Activated T-helper 1 cell treated with anti-CD3 and anti-CD28 coated beads, Interleukin-12 subunit alpha, Interleukin-12 subunit beta, Interleukin-2, Interleukin-4 antibody, amounts not matched to agents 30 ng/mL and 10 ng/mL and 1 ng/mL, durations not matched to agents 14 hours and 24 hours and 36 hours (primary cell): ENCODE results near the gene PACSIN1. TPM values are rescaled to one million over a fixed set of nuclear protein-coding genes. Genes with fewer than 3 reads are reported as not detected.

Experiments used
- DNase-seq: peaks from one replicate; pipeline ENCODE4 v3.0.0; 2021; ENCODE audit warnings: low spot score
- H3K27ac Mint-ChIP-seq: one replicate; pipeline ENCODE4 v1.8.0; 2021; ENCODE audit warnings: mild to moderate bottlenecking, mixed read lengths
- H3K27me3 Mint-ChIP-seq: one replicate; pipeline ENCODE4 v1.8.0; 2022; ENCODE audit warnings: mild to moderate bottlenecking, moderate library complexity, mixed read lengths; ENCODE audit not compliant: insufficient read depth
- H3K36me3 Mint-ChIP-seq: one replicate; pipeline ENCODE4 v1.8.0; 2021; ENCODE audit warnings: low read depth, mixed read lengths
- H3K4me1 Mint-ChIP-seq: one replicate; pipeline ENCODE4 v1.8.0; 2021; ENCODE audit warnings: low read depth, mixed read lengths
- H3K4me3 Mint-ChIP-seq: one replicate; pipeline ENCODE4 v1.8.0; 2021; ENCODE audit warnings: mild to moderate bottlenecking, moderate library complexity, mixed read lengths
- H3K9me3 Mint-ChIP-seq: one replicate; pipeline ENCODE4 v1.8.0; 2021; ENCODE audit warnings: mixed read lengths
- intact Hi-C: fragments of 100-400 bp; cut with micrococcal nuclease; formaldehyde crosslinking; loops from one replicate; pipeline ENCODE4 v1.15.1; 2024
- total RNA-seq: library from RNA; stranded (reverse); gene quantifications from 2 replicates; pipeline ENCODE4 v1.2.3, GENCODE V29; 2022

PACSIN1 gene
- total RNA-seq, 1 donor from 2014 or later, result not detected

- no peaks in the 10 kb centered on the region for H3K4me1 Mint-ChIP-seq
- DNase-seq, result no peak
- no peaks in the 10 kb centered on the region for H3K36me3 Mint-ChIP-seq
- H3K4me3 Mint-ChIP-seq, result no peak overlapping the region
- peaks cover 5% of the 10 kb centered on the region for H3K27me3 Mint-ChIP-seq
- no peak overlapping the region for H3K27ac Mint-ChIP-seq
- intact Hi-C loops, result no loop called here
- no peaks in the 10 kb centered on the region for H3K9me3 Mint-ChIP-seq
These were observed 101.1 kb downstream of the PACSIN1 start for GRCh38 chr6:34566830-34567546.

- Mint-ChIP-seq H3K4me3 (no peak overlapping the region), H3K27me3 (peaks cover 5% of the 10 kb centered on the region), H3K4me1 (no peaks in the 10 kb centered on the region), H3K36me3 (no peaks in the 10 kb centered on the region), H3K9me3 (no peaks in the 10 kb centered on the region), H3K27ac (no peak overlapping the region)
- no peak for DNase-seq
- intact Hi-C loops, result no loop called here
These were observed 102.7 kb downstream of the PACSIN1 start for GRCh38 chr6:34568341-34569201.

DNA sequence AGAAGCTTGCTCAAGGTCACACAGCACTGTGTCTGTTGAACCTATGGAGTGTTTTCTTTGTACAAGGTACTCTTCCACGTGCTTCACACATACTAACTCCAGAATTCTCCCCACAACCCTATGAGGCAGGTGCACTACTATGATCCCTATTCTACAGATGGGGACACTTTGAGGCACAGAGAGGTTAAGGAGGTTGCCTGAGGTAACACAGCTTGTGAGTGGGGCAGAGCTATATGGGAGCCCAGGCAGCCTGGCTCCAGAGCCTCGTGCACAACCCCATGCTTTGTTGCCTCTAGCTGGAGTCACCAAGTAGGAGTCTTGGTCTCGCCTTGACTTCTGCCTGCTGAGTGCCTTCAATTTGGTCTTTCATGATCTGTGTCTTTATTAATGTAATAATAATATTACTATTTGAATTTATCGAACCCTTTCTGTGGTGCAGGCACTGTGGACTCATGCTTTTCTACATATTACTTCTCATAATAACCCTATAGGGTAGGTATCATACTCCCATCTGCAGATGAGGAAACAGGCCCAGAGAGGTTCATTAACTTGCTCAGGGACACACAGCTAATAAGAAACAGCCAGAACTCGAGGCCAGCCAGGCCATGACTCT is 103.6 kb downstream of the PACSIN1 start:
- Mint-ChIP-seq H3K27me3 (peaks cover 2% of the 10 kb centered on the region), H3K4me3 (no peak overlapping the region), H3K27ac (no peak overlapping the region), H3K9me3 (no peaks in the 10 kb centered on the region), H3K4me1 (no peaks in the 10 kb centered on the region), H3K36me3 (no peaks in the 10 kb centered on the region)
- intact Hi-C loops, result no loop called here
- DNase-seq, result no peak

- H3K27me3 Mint-ChIP-seq, result peaks cover 2% of the 10 kb centered on the region
- no peak overlapping the region for H3K4me3 Mint-ChIP-seq
- intact Hi-C loops, result no loop called here
- H3K27ac Mint-ChIP-seq, result no peak overlapping the region
- DNase-seq, result no peak
- no peaks in the 10 kb centered on the region for H3K9me3 Mint-ChIP-seq
- no peaks in the 10 kb centered on the region for H3K36me3 Mint-ChIP-seq
- H3K4me1 Mint-ChIP-seq, result no peaks in the 10 kb centered on the region
These were observed 104.4 kb downstream of the PACSIN1 start for GRCh38 chr6:34570066-34570833.

DNA sequence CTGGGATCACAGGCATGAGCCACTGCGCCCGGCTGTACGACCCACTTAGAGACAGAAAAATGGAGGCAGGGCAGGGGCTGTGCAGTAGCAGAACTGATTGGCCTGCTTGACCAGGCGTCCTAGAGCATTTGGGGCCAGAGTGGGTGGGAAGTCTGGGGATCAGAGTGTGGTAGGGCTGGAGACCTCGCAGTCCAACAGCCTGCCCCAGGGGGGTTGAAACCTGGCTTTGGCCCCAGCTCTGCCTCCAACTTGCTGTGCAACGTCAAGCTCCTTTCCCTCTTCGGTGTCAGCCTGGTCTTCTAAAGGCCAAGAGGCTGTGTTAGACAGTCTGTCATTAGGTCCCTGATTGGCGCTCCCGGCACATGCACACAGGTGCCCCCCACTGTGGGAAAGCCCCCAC is 105.5 kb downstream of the PACSIN1 start:
- Mint-ChIP-seq H3K9me3 (no peaks in the 10 kb centered on the region), H3K4me1 (no peaks in the 10 kb centered on the region), H3K27me3 (peaks cover 2% of the 10 kb centered on the region), H3K4me3 (no peak overlapping the region), H3K27ac (no peak overlapping the region), H3K36me3 (no peaks in the 10 kb centered on the region)
- DNase-seq, result no peak
- intact Hi-C loops, result no loop called here

DNA sequence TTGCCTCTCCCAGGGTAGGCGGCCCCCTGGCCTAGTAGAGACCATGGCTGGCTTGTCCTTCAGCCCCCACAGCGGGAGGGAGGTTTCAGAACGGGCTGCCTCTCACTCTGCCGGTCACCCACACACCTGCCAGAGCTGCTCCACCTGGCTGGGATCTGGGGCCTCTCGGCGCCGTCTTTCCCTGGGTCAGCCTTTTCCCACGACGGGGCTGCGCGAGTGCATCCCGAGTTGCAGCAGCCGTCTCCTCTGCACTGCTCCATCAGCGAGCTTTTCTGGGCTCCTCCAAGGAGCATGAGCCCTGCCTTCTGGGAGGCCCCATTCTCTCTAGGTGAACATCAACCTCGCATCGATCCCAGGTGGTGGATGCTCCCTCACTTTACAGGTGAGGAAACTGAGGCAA is 106.1 kb downstream of the PACSIN1 start:
- no peak overlapping the region for H3K4me3 Mint-ChIP-seq
- no peaks in the 10 kb centered on the region for H3K36me3 Mint-ChIP-seq
- no peaks in the 10 kb centered on the region for H3K4me1 Mint-ChIP-seq
- intact Hi-C loops, result no loop called here
- no peak overlapping the region for H3K27ac Mint-ChIP-seq
- no peak for DNase-seq
- H3K27me3 Mint-ChIP-seq, result peaks cover 2% of the 10 kb centered on the region
- no peaks in the 10 kb centered on the region for H3K9me3 Mint-ChIP-seq

- intact Hi-C loops, result no loop called here
- Mint-ChIP-seq H3K27me3 (peaks cover 2% of the 10 kb centered on the region), H3K4me3 (no peak overlapping the region), H3K27ac (no peak overlapping the region), H3K4me1 (no peaks in the 10 kb centered on the region), H3K36me3 (no peaks in the 10 kb centered on the region), H3K9me3 (no peaks in the 10 kb centered on the region)
- no peak for DNase-seq
These were observed 106.7 kb downstream of the PACSIN1 start for GRCh38 chr6:34572585-34572984.

DNA sequence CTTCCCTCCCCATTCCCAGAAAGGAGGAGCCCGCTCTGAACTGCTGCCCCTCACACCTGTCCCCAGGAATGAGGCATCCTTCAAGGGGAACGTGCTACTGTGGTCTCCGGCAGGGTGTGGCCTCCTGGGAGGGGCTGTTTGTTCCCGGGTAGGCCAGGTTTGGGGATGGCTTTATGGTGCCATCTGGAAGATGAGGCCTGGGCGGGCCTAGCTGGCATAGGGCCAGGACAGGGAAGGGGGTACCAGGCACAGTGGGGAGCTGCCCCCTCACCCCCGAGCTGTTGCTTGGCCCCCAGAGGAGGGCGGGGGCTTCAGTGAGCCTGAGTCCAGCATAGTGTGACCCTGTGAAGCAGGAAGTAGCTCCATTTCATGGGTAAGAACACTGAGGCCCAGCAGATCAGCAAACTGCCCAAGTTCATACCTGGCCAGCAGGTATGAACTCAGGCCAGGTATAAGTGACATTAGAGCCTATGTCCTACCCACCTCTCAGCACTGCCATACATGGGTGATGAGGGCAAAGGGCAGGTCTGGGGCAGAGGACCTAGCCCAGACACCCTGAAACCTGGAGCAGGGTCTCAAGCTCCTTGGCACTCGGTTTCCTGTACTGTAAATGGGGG is 107.8 kb downstream of the PACSIN1 start:
- Mint-ChIP-seq H3K4me3 (no peak overlapping the region), H3K4me1 (no peaks in the 10 kb centered on the region), H3K36me3 (no peaks in the 10 kb centered on the region), H3K27me3 (peaks cover 2% of the 10 kb centered on the region), H3K9me3 (no peaks in the 10 kb centered on the region), H3K27ac (no peak overlapping the region)
- intact Hi-C loops, result no loop called here
- no peak for DNase-seq

DNA sequence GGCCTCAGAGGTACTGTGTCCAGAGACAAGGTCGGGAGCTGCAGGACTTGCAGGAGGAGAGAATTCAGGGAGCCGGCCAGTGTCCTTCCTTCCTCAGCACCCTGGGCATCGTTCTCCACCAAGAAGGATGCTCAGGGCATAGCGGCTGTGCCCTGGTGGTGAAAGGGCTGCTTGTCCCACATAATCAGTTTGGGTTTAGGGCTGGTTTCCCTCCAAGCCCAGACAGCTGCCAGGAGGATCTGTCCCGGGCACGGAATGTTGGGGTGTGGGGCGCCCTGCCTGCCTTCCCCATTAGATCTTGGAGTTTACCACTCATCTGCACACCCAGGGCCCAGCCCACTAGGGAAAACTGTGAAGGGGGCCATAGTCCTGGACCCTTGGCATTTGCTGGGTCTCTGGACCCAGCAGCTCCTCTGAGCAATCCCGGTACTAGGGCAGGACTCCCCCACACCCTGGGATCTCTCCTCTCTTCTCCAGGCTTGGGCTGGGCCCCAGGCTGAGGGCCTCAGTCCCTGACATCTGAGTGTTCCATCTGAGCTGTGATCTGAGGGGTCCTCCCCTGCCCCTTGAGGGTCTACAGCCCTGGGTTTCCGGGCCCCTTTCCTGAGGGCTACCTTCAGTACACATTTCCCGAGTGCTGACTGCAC is 108.9 kb downstream of the PACSIN1 start:
- H3K36me3 Mint-ChIP-seq, result no peaks in the 10 kb centered on the region
- H3K9me3 Mint-ChIP-seq, result no peaks in the 10 kb centered on the region
- intact Hi-C loops, result no loop called here
- no peak overlapping the region for H3K27ac Mint-ChIP-seq
- no peak for DNase-seq
- H3K4me3 Mint-ChIP-seq, result no peak overlapping the region
- peaks cover 2% of the 10 kb centered on the region for H3K27me3 Mint-ChIP-seq
- no peaks in the 10 kb centered on the region for H3K4me1 Mint-ChIP-seq

DNA sequence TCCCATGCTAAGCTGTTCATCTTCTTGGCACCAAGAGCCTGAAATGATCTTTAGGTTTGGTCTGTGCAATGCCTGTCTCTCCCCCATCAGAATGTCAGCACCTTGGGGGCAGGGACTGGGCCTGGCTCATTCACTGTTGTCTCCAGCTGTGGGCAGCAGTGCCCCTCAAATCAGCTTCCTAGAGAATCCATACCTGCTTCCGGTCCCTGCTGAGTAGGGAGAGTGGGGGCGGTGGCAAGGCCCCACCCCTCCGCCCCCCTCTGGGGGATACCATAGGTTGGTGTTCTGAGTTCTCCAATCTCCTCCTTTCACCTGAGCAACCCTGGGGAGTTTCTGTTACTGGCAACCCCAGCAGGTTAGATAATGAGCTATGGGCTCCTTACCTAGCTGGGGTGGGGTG is 109.5 kb downstream of the PACSIN1 start:
- peaks cover under 1% of the 10 kb centered on the region for H3K27me3 Mint-ChIP-seq
- H3K4me3 Mint-ChIP-seq, result no peak overlapping the region
- H3K36me3 Mint-ChIP-seq, result no peaks in the 10 kb centered on the region
- DNase-seq, result no peak
- intact Hi-C loops, result no loop called here
- H3K9me3 Mint-ChIP-seq, result no peaks in the 10 kb centered on the region
- H3K27ac Mint-ChIP-seq, result no peak overlapping the region
- no peaks in the 10 kb centered on the region for H3K4me1 Mint-ChIP-seq

- Mint-ChIP-seq H3K4me3 (no peak overlapping the region), H3K27me3 (no peaks in the 10 kb centered on the region), H3K36me3 (no peaks in the 10 kb centered on the region), H3K4me1 (no peaks in the 10 kb centered on the region), H3K9me3 (no peaks in the 10 kb centered on the region), H3K27ac (peak overlapping the region; percentile 2)
- intact Hi-C loops, result no loop called here
- no peak for DNase-seq
These were observed 110.5 kb downstream of the PACSIN1 start for GRCh38 chr6:34576286-34576955.
